ENCODE results near the gene FAM83D.
A peak's percentile ranks its signal among the peaks of the same experiment; 100 is the strongest.

FAM83D gene

DNA sequence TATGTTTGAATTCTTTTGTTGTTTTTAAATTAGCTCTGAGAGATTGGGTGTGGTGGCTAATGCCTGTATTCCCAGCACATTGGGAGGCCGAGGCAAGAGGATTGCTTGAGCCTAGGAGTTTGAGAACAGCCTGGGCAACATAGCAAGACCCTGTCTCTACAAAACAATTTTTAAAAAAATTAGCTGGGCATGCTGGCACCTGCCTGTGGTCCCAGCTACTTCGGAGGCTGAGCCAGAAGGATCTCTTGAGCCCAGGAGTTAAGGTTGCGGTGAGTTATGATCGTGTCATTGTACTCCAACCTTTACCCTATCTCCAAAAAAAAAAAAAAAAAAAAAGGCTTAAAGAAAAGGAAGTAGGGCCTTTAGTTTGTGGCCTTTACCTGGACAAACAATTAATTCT is 58.8 kb downstream of the FAM83D start:
- no peak overlapping the region for H3K4me3 ChIP-seq (ENCODE audit: control insufficient read depth, low read depth, low read length)
- TF ChIP-seq, protein P1, sequence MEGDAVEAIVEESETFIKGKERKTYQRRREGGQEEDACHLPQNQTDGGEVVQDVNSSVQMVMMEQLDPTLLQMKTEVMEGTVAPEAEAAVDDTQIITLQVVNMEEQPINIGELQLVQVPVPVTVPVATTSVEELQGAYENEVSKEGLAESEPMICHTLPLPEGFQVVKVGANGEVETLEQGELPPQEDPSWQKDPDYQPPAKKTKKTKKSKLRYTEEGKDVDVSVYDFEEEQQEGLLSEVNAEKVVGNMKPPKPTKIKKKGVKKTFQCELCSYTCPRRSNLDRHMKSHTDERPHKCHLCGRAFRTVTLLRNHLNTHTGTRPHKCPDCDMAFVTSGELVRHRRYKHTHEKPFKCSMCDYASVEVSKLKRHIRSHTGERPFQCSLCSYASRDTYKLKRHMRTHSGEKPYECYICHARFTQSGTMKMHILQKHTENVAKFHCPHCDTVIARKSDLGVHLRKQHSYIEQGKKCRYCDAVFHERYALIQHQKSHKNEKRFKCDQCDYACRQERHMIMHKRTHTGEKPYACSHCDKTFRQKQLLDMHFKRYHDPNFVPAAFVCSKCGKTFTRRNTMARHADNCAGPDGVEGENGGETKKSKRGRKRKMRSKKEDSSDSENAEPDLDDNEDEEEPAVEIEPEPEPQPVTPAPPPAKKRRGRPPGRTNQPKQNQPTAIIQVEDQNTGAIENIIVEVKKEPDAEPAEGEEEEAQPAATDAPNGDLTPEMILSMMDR (conservative IDR thresholded peaks at IDR 0.05; ENCODE audit: control insufficient read depth, insufficient read depth, low read depth, low read length) = no peak
- DNase-seq (ENCODE audit: low read depth) = peak; percentile 19

DNA sequence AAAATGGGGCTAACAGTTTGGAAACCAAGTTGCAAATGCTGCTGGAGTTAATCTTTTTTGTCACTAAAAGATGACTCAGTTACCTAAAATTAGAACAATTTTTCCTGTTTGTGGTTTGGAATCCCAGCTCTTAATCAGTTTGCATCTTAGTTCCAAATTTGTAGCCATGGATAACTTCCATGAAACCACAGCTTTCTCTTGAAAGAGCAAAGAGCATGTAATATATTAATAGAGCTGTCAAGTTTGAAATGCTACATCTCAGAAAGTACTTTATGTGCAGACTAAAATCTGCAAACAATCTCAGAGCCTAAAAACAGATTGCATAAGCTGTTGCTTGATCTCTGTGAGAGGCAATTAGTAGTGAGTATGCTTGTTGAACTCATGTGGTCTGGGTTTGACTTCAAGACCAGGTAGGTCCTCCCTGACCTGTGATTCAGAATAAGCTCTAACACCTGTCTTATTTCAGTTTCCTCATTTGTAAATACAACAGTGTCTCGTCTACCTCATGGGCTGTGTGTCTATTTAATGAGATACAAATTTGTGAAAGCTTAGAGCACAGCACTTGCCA is 59.5 kb downstream of the FAM83D start:
- TF ChIP-seq, protein P1 (conservative IDR thresholded peaks at IDR 0.05; ENCODE audit: control insufficient read depth, insufficient read depth, low read depth, low read length) = no peak
- no peak overlapping the region for H3K4me3 ChIP-seq (ENCODE audit: control insufficient read depth, low read depth, low read length)
- DNase-seq (ENCODE audit: low read depth) = peak; percentile 91

DNA sequence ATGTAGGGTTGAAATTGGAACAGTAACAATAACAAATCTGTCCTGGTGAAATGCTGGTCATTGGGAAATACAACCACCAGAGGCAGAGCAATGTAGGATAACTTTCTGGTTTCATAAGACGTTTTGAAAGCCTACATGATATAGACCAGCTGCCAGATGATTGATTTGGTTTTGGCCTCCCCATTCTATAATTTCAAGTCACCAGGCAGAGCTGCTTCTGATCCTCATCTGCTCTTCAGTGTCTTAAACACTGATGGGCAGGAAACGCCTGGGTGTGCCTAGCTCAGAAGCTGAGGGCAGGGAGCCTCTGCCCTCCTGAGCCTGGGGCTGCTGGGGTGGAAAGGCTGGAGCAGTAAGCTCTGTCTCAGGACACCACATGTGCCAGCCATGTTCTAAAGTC is 60.4 kb downstream of the FAM83D start:
- TF ChIP-seq, protein P1 (conservative IDR thresholded peaks at IDR 0.05; ENCODE audit: control insufficient read depth, insufficient read depth, low read depth, low read length) = no peak
- DNase-seq (ENCODE audit: low read depth) = peak; percentile 14
- H3K4me3 ChIP-seq (ENCODE audit: control insufficient read depth, low read depth, low read length) = no peak overlapping the region

DNA sequence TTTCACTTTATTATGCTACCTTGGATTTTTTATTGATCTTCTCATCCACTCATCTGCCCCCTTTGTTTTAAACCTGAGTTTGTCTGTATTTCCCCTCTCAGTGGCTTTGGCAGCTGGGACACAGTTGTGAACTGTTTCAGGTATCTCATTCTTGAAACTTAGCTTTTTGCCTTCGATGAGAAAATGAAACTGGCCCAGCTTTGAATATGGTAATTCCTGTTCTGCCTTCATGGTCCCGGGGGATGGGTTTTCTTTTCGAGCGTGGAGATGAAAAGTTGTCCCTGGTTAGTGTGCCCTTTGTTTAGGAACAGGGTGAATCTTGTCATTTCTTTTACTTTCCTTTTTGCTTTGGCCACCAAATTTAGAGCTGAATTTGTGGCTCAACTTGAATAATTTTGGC is 61.6 kb downstream of the FAM83D start:
- TF ChIP-seq, protein P1 (conservative IDR thresholded peaks at IDR 0.05; ENCODE audit: control insufficient read depth, insufficient read depth, low read depth, low read length) = no peak
- no peak overlapping the region for H3K4me3 ChIP-seq (ENCODE audit: control insufficient read depth, low read depth, low read length)
- no peak for DNase-seq (ENCODE audit: low read depth)

DNA sequence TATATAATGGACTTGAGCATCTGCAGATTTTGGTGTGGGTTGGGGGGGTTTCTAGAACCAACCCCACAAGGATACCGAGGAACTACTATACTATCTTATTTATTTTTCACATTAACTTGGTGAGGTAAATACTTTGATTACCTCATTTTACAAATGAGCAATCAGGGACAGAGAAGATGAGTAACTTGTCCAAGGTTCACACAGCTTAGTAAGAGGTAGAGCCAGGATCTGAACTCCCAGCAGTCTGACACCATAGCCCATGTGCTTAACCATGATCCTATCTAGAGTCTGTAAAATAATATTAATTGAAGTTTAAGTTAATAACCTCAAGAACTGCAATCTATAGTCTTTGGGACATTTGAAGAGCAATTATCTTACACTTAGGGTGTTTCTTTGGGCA is 64.5 kb downstream of the FAM83D start:
- no peak overlapping the region for H3K4me3 ChIP-seq (ENCODE audit: control insufficient read depth, low read depth, low read length)
- peak; percentile 40 for DNase-seq (ENCODE audit: low read depth)
- TF ChIP-seq, protein P1 (conservative IDR thresholded peaks at IDR 0.05; ENCODE audit: control insufficient read depth, insufficient read depth, low read depth, low read length) = no peak

DNA sequence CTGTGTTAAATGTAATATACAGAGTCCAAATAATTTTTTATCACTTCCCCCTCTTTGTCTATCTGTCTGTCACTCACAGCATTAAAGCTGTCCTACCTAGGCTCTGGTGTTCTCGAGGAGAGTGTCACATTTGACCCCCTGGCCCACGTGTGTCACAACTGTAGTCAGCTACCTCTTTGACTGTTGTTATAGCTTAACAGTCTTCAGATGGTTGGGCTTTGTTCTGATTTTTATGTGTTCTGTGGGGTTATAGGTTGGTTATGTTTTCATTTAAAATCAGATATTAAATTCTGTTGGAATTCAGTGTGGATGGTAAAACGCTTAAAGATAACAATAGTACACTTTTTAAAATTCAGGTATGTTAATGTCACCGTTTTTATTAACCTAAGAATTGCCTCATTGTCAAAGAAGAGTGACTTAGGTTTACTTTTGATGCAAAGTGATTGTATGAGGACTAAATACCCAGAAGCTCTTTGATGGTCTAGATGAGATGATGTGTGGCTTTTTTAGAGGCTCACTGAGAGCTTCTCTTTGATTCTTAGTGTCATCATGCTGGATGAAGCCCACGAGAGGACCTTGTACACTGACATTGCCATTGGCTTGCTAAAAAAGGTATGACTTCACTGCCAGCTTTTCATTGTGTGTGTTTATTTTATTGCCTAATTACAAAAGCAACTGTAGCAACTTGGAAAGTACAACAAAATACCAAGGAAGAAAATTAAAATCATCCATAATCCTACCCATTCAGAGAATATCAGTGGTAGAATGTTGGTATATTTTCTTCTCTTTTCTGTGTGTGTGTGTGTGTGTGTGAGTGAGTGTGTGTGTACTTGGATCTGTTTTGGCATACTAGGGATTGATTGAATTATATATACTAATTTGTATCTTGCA is 65.8 kb downstream of the FAM83D start:
- no peak overlapping the region for H3K4me3 ChIP-seq (ENCODE audit: control insufficient read depth, low read depth, low read length)
- TF ChIP-seq, protein P1 (conservative IDR thresholded peaks at IDR 0.05; ENCODE audit: control insufficient read depth, insufficient read depth, low read depth, low read length) = no peak
- no peak for DNase-seq (ENCODE audit: low read depth)
